ENCODE measurements around the gene GPC5. TPM values are rescaled to one million over a fixed set of nuclear protein-coding genes. Genes with fewer than 3 reads are reported as not detected.

The GPC5 gene
- total RNA-seq, 3 donors from 2014 or later: 0.13 to 0.16 TPM; not detected in 1

DNA sequence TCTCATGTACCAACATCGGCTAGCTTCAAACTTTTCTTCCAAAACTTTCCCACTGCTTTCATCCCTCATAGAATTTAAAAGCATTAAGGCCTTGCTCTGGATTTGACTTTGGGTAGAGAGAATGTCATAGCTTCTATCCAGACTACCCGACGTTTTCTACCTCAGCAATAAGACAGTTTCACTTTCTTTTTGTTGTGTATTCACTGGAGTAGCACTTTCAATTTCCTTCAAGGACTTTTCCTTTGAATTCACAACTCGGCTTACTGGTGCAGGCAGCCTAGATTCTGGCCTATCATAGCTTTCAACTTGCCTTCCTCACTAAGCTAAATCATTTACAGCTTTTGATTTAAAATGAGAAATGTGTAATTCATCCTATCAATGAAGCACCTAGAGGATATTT is 1407.8 kb downstream of the GPC5 start:
- ATAC-seq (peak; percentile 61 to 62), DNase-seq (no peak)
- Mint-ChIP-seq H3K27me3 (ENCODE audit: low read depth) (no peaks in the 10 kb centered on the region), H3K9me3 (peaks cover 4% of the 10 kb centered on the region), H3K36me3 (ENCODE audit: insufficient read depth) (no peaks in the 10 kb centered on the region), H3K4me1 (ENCODE audit: low read depth) (peaks cover 10% of the 10 kb centered on the region), H3K4me3 (peak overlapping the region; percentile 67)

DNA sequence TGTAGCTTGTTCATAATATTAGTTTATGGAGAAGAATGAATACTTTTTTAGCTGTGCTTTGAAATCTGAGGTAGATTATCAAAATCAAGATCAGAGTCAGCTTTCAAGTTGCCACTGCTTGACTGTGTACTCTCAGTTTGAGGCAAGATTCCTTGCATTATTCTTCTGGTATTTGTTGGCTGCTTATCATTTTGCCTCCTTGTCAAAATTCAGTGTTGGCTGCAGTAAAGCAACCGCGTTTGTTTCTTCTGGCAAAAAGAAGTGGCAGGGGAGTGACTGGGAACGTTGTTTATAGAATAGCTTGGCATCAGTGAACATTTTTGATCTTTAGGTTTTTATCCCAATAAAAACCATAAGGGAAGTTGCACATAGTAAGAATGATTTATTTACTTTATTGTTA is 1408.9 kb downstream of the GPC5 start:
- peaks cover 4% of the 10 kb centered on the region for H3K9me3 Mint-ChIP-seq
- no peaks in the 10 kb centered on the region for H3K27me3 Mint-ChIP-seq (ENCODE audit: low read depth)
- ATAC-seq (no peak), DNase-seq (no peak)
- no peak overlapping the region for H3K4me3 Mint-ChIP-seq
- no peaks in the 10 kb centered on the region for H3K36me3 Mint-ChIP-seq (ENCODE audit: insufficient read depth)
- H3K4me1 Mint-ChIP-seq (ENCODE audit: low read depth): peaks cover 10% of the 10 kb centered on the region

DNA sequence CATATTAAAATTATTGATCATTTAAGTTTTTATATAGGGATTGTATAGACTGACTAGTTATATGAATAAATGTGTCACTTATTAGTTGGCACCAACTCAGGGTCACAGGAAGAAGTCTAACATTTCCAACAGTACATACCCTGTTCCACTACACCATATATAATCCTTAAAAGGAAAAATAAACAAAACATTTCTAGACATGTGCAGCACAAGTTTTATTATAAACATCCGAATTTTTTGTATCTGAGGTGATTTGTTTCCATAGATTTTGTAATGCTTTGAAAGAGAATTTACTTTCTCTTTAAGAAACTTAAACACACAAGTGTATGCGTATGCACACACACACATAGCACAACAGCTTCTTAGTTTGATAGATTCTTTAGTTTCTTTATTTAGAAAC is 1409.5 kb downstream of the GPC5 start:
- Mint-ChIP-seq H3K4me3 (no peak overlapping the region), H3K9me3 (peaks cover 4% of the 10 kb centered on the region), H3K36me3 (ENCODE audit: insufficient read depth) (no peaks in the 10 kb centered on the region), H3K4me1 (ENCODE audit: low read depth) (peaks cover 10% of the 10 kb centered on the region), H3K27me3 (ENCODE audit: low read depth) (no peaks in the 10 kb centered on the region)
- DNase-seq: no peak
- no peak for ATAC-seq

DNA sequence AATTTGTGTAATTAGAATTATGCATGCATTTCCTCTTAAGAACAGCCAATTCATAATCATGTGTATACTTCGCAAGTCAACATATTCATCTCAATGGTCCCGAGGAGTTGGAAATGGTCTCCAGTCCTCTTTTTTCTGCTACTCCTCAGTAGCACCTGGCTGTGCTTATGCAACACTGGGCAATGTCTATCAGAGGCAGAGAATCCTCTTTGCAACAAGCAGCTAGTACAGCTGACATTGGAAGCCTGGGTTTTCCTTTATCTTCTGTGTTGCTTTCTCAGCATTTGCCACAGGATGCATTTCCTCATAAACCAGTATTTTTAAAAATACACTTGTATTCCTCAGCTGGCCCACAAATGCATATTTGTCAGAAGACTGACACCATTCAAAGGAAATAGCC is 1422.9 kb downstream of the GPC5 start:
- no peaks in the 10 kb centered on the region for H3K4me1 Mint-ChIP-seq (ENCODE audit: low read depth)
- no peaks in the 10 kb centered on the region for H3K36me3 Mint-ChIP-seq (ENCODE audit: insufficient read depth)
- DNase-seq (no peak), ATAC-seq (no peak)
- H3K4me3 Mint-ChIP-seq: no peak overlapping the region
- no peaks in the 10 kb centered on the region for H3K27me3 Mint-ChIP-seq (ENCODE audit: low read depth)
- H3K9me3 Mint-ChIP-seq: peaks cover 4% of the 10 kb centered on the region

DNA sequence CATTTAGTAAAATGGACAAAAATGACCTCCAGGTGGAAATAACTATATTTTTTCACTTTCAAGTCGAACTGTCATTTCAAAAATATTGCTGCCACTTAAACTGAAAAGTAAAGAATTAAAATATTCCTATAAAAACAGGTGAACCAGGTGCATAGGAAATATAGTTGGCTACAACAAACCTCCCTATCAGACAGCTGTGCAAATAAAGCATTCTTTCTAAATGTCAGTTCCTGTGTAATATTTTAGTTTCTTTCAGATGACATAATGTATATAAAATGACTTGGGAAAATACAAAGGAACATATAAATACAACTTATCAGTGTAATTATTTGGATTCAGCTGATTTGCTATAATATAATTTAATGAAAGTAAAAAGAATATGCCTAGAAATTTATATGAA is 1424.6 kb downstream of the GPC5 start:
- H3K27me3 Mint-ChIP-seq (ENCODE audit: low read depth): no peaks in the 10 kb centered on the region
- H3K36me3 Mint-ChIP-seq (ENCODE audit: insufficient read depth): no peaks in the 10 kb centered on the region
- peaks cover 4% of the 10 kb centered on the region for H3K9me3 Mint-ChIP-seq
- H3K4me3 Mint-ChIP-seq: no peak overlapping the region
- H3K4me1 Mint-ChIP-seq (ENCODE audit: low read depth): no peaks in the 10 kb centered on the region
- ATAC-seq: no peak
- no peak for DNase-seq

DNA sequence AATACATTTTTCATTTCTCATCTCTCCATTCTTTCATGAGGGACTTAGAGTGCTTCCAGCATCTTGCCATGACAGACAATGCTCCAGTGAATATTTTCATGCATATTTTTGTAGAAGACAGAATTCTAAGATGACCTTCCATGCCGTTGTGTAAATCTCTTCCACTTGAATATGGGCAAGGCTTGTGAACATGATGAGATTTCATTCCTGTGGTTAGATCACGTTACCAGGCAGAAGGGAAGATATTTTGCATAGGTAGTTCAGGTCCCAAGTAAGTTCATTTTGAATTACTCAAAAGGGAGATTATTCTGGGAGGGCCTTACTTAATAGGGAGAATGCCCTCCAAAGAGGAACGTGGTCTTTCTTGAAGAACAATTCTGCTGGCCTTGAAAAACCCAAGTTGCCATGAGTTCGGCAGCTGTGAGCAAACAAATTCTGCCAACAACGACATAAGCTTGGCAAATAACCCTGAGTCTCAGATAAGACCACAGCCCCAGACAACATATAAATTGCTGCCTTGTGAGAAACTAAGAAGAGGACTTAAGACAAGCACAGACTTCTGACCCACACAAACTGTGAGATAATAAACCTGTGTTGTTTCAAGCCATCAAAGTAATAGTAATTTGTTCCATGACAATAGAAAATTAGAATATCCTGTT is 1427.6 kb downstream of the GPC5 start:
- H3K4me3 Mint-ChIP-seq: no peak overlapping the region
- no peaks in the 10 kb centered on the region for H3K9me3 Mint-ChIP-seq
- no peaks in the 10 kb centered on the region for H3K27me3 Mint-ChIP-seq (ENCODE audit: low read depth)
- ATAC-seq (no peak), DNase-seq (no peak)
- no peaks in the 10 kb centered on the region for H3K4me1 Mint-ChIP-seq (ENCODE audit: low read depth)
- H3K36me3 Mint-ChIP-seq (ENCODE audit: insufficient read depth): no peaks in the 10 kb centered on the region

- Mint-ChIP-seq H3K4me1 (ENCODE audit: low read depth) (no peaks in the 10 kb centered on the region), H3K4me3 (no peak overlapping the region), H3K9me3 (no peaks in the 10 kb centered on the region), H3K36me3 (ENCODE audit: insufficient read depth) (no peaks in the 10 kb centered on the region), H3K27me3 (ENCODE audit: low read depth) (no peaks in the 10 kb centered on the region)
- no peak for ATAC-seq
- no peak for DNase-seq
Measured at GRCh38 chr13:92827503-92827902, 1429.1 kb downstream of the GPC5 start.

- no peaks in the 10 kb centered on the region for H3K36me3 Mint-ChIP-seq (ENCODE audit: insufficient read depth)
- ATAC-seq: no peak
- no peaks in the 10 kb centered on the region for H3K27me3 Mint-ChIP-seq (ENCODE audit: low read depth)
- H3K9me3 Mint-ChIP-seq: no peaks in the 10 kb centered on the region
- no peaks in the 10 kb centered on the region for H3K4me1 Mint-ChIP-seq (ENCODE audit: low read depth)
- no peak overlapping the region for H3K4me3 Mint-ChIP-seq
- no peak for DNase-seq
Measured at GRCh38 chr13:92829930-92830329, 1431.5 kb downstream of the GPC5 start.

GRCh38 chr13:92830821-92831220 is 1432.4 kb downstream of the GPC5 start:
- ATAC-seq (no peak), DNase-seq (no peak)
- H3K36me3 Mint-ChIP-seq (ENCODE audit: insufficient read depth): no peaks in the 10 kb centered on the region
- H3K27me3 Mint-ChIP-seq (ENCODE audit: low read depth): no peaks in the 10 kb centered on the region
- no peaks in the 10 kb centered on the region for H3K4me1 Mint-ChIP-seq (ENCODE audit: low read depth)
- no peaks in the 10 kb centered on the region for H3K9me3 Mint-ChIP-seq
- H3K4me3 Mint-ChIP-seq: no peak overlapping the region

- DNase-seq (no peak), ATAC-seq (no peak)
- Mint-ChIP-seq H3K4me1 (ENCODE audit: low read depth) (no peaks in the 10 kb centered on the region), H3K9me3 (peaks cover 4% of the 10 kb centered on the region), H3K36me3 (ENCODE audit: insufficient read depth) (no peaks in the 10 kb centered on the region), H3K4me3 (no peak overlapping the region), H3K27me3 (ENCODE audit: low read depth) (no peaks in the 10 kb centered on the region)
Measured at GRCh38 chr13:92833071-92833470, 1434.7 kb downstream of the GPC5 start.

DNA sequence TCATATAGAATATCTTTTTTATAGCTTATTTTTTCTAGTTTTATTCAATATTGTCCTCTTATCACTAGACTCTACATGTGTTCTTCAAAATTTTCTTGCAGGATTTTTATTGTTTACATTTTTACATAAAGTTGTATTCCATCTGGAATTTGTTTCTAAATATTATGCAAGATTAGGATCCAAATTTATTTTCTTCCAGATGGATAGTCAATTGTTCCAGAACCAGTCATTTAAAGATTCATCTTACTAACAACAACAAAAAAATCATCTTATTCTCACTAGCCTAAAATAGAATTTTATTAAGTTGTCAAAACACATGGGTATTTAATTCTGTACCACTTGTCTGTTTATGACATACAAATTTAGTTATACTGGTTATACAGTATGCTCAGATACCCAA is 1437.8 kb downstream of the GPC5 start:
- Mint-ChIP-seq H3K9me3 (peaks cover 4% of the 10 kb centered on the region), H3K4me3 (no peak overlapping the region), H3K4me1 (ENCODE audit: low read depth) (no peaks in the 10 kb centered on the region), H3K27me3 (ENCODE audit: low read depth) (no peaks in the 10 kb centered on the region), H3K36me3 (ENCODE audit: insufficient read depth) (no peaks in the 10 kb centered on the region)
- no peak for DNase-seq
- no peak for ATAC-seq

GRCh38 chr13:92838786-92839185 is 1440.4 kb downstream of the GPC5 start:
- H3K4me3 Mint-ChIP-seq: no peak overlapping the region
- no peak for DNase-seq
- H3K27me3 Mint-ChIP-seq (ENCODE audit: low read depth): no peaks in the 10 kb centered on the region
- ATAC-seq: peak in 1 of 2 donors; percentile 21
- no peaks in the 10 kb centered on the region for H3K36me3 Mint-ChIP-seq (ENCODE audit: insufficient read depth)
- no peaks in the 10 kb centered on the region for H3K4me1 Mint-ChIP-seq (ENCODE audit: low read depth)
- H3K9me3 Mint-ChIP-seq: peaks cover 6% of the 10 kb centered on the region

DNA sequence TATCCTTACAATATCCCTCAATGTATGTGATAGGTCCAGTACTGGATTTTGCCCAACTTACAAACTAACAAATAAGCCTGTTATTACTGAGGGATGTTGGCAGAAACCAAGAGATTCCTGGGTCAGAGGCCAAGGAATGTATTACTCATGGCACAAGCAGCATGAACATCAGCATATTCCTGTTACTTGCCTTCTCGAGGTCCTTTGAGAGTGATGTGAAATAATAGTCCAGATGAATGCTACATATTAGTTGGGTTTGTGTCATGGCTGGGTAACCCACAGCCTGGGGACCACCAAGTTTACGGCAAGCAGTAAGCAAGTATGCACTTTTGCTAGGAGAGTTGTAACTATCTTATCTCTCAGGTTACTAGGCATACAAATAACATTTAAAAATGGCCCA is 1443.7 kb downstream of the GPC5 start:
- Mint-ChIP-seq H3K9me3 (peaks cover 4% of the 10 kb centered on the region), H3K4me1 (ENCODE audit: low read depth) (no peaks in the 10 kb centered on the region), H3K4me3 (no peak overlapping the region), H3K36me3 (ENCODE audit: insufficient read depth) (no peaks in the 10 kb centered on the region), H3K27me3 (ENCODE audit: low read depth) (no peaks in the 10 kb centered on the region)
- ATAC-seq (no peak), DNase-seq (no peak)

DNA sequence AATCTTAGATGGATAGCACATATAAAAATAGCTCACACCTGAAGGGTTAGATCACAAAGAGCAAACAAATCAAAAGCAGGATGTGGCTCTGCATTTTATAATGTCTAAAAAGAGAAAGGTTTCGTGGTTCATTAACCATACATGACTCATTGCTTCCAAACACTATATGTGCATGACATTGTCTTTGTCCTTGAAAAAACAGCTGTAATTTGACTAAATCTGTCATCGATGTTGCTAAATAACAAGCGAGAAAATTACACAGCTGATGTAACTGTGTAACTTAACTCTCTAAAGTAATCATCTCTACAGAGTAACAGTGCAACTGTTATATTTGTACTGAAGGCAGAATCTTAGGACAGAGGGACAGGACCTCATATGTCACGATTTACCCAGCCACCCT is 1445.1 kb downstream of the GPC5 start:
- Mint-ChIP-seq H3K4me3 (no peak overlapping the region), H3K36me3 (ENCODE audit: insufficient read depth) (no peaks in the 10 kb centered on the region), H3K4me1 (ENCODE audit: low read depth) (no peaks in the 10 kb centered on the region), H3K9me3 (peaks cover 3% of the 10 kb centered on the region), H3K27me3 (ENCODE audit: low read depth) (no peaks in the 10 kb centered on the region)
- no peak for DNase-seq
- no peak for ATAC-seq

DNA sequence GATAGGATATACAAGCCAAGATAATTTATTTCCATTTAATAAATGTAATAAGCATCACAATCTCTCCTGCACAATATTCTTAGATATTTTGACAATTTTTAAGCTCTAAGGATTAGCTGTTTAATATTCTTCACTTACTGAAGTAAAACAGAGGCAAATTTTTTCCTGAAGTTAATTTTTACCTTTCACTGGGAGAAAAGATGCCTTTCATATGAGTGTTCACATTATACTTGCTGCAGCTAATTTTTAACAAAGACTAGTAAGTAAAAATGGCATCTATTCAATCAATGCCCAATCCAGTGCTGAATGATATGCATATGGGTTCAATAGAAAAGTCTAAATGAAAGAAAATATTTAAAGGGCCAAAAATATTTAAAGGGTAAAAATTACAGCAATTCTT is 1451.0 kb downstream of the GPC5 start:
- Mint-ChIP-seq H3K4me1 (ENCODE audit: low read depth) (no peaks in the 10 kb centered on the region), H3K4me3 (no peak overlapping the region), H3K36me3 (ENCODE audit: insufficient read depth) (no peaks in the 10 kb centered on the region), H3K9me3 (no peaks in the 10 kb centered on the region), H3K27me3 (ENCODE audit: low read depth) (no peaks in the 10 kb centered on the region)
- ATAC-seq: no peak
- DNase-seq: no peak

Measured in activated T-cell treated with anti-CD3 and anti-CD28 coated beads, Interleukin-2, amount 50 U/mL, for 4 hours (primary cell).